Hematopoietic multipotent progenitor cell treated with erythropoietin and hydrocortisone succinate and interleukin-3 and kit ligand, for 6 days (in vitro differentiated cells): ENCODE data around the gene FIBP.

Source experiments
- DNase-seq: peaks from one replicate; pipeline ENCODE4 v3.0.0-alpha.2; 2015

The FIBP gene

GRCh38 chr11:65887723-65888162, 528 bp downstream of the FIBP start:
- DNase-seq, result no peak

GRCh38 chr11:65886826-65887722, 1.2 kb downstream of the FIBP start:
- no peak for DNase-seq

- no peak for DNase-seq
Observed at GRCh38 chr11:65885808-65886536, 2.3 kb downstream of the FIBP start.

- no peak for DNase-seq
Observed at GRCh38 chr11:65885231-65885630, 3.0 kb downstream of the FIBP start.

DNA sequence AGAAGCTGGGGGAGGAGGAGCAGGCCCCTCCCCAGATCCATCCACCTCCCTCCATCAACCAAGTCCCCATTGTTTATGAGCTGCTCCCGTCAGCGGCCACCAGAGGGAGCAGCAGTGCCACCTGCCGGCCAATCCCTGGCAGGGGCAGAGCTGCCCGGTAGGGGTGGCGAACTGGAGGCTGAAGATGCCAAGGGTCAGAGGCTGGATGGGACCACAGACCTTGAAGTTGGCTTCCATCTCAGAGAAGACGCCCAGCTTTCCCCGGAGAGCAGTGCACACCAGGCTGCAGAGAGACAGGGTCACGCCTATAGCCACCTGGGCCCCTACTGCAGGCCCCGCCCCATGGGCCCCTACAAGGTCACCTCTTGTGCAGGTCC, 3.6 kb downstream of the FIBP start:
- peak; percentile 89 for DNase-seq

- DNase-seq, result no peak
Observed at GRCh38 chr11:65883786-65884715, 4.2 kb downstream of the FIBP start.

DNA sequence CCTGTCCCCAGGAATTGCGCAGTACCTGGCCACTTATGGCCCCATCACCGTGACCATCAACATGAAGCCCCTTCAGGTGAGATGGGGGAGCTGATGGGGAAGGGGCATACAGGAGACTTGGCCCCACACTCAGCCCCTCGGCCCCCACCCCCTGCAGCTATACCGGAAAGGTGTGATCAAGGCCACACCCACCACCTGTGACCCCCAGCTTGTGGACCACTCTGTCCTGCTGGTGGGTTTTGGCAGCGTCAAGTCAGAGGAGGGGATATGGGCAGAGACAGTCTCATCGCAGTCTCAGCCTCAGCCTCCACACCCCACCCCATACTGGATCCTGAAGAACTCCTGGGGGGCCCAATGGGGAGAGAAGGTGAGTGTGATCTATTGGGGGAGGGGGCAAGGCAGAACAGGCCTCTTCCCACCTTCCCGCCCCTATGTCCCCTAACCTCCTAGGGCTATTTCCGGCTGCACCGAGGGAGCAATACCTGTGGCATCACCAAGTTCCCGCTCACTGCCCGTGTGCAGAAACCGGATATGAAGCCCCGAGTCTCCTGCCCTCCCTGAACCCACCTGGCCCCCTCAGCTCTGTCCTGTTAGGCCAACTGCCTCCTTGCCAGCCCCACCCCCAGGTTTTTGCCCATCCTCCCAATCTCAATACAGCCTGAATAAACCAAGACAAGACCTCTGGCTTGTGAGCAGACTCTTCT, 5.1 kb downstream of the FIBP start:
- DNase-seq, result no peak

DNA sequence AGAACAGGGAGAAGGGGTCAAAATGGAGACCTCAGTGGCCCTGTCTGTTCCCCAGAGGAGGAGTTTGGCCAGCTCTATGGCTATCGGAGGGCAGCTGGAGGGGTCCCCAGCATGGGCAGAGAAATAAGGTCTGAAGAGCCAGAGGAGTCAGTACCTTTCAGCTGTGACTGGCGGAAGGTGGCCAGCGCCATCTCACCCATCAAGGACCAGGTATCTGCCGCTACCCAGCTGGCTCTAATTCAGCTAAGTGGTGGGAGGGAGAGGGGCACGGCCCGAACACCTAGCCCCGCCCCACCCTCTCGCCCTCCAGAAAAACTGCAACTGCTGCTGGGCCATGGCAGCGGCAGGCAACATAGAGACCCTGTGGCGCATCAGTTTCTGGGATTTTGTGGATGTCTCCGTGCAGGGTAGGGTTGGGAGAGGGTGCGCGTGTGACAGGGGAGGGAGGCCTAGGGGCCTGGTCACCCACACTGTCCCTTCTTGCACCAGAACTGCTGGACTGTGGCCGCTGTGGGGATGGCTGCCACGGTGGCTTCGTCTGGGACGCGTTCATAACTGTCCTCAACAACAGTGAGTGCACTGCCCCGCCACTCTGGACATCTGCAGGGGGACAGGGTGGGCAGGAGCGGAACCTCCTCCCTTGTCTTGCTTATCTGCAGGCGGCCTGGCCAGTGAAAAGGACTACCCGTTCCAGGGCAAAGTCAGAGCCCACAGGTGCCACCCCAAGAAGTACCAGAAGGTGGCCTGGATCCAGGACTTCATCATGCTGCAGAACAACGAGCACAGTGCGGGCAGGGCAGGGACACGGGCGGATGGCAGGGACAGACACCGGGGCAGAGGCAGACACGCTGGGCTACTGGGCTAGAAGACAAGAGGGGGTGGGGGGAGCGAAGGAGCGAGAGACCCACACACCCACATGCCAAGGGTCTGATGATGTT, 5.9 kb downstream of the FIBP start:
- DNase-seq, result no peak

GRCh38 chr11:65880844-65881421, 7.3 kb downstream of the FIBP start:
- DNase-seq, result no peak

GRCh38 chr11:65880027-65880426, 8.2 kb downstream of the FIBP start:
- DNase-seq, result no peak

GRCh38 chr11:65879617-65880016, 8.7 kb downstream of the FIBP start, which contains the start of gene CTSW:
TSS of gene CTSW (plus strand) at chr11:65879837. CDS start at chr11:65879855, 18 bp downstream.
- peak; percentile 83 for DNase-seq

- DNase-seq, result peak; percentile 96
Observed at GRCh38 chr11:65873318-65874156, 14.7 kb downstream of the FIBP start.

- no peak for DNase-seq
Observed at GRCh38 chr11:65872586-65873317, 15.5 kb downstream of the FIBP start, which contains the start of gene EFEMP2. TSS of gene EFEMP2 (minus strand) at chr11:65872800. CDS start at chr11:65872354, 446 bp downstream.

- no peak for DNase-seq
Observed at GRCh38 chr11:65871811-65872548, 16.3 kb downstream of the FIBP start.

DNA sequence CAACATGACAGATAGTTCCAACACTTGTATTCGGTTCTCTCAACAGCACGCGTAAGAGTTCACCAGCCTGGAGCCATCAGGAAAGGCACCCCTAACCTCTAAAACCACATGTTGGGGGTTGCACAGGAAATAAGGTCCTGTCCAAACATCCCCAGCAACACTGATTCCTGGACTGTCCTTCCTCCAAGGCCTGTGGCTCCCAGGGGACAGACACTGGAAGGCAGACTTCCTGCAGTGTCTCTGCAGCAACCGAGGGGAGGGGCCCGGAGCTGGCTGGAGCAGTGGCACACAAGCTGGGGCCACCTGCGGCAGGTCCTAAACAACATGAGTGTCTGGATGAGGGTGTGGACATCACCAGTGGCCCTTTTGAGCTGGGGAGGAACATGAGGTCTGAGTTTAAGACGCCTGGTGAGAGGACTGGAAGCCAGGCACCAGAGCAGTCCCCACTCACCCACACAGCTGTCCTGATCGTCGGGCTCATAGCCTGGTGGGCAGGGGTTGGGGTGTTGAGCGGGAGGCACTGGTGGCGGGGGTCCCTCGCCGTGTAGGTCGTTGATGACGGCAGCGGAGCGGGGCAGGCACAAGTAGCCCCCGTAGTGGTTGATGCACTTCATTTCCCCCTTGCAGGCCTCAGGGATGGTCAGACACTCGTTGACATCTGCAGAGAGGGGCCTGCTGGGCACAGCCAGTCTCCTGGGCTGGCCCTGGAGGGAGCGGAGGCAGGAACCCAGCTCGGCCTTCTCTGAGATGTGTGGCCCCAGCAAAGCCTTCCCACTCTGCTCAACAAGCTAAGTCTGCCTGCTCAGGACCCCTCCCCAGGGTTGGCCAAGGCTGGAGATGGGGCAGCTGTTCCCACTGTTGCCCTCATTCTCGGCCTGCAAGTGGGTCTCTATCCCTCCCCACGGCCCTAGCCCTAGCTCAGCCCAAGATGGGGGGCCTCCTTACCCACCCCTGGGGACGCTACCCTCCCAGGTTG, 17.3 kb downstream of the FIBP start:
- DNase-seq, result no peak

GRCh38 chr11:65870307-65870658, 18.0 kb downstream of the FIBP start:
- DNase-seq, result no peak
